ENCODE data around the gene GPANK1. TPM values are rescaled to one million over a fixed set of nuclear protein-coding genes. Genes with fewer than 3 reads are reported as not detected.
A peak's percentile ranks its signal among the peaks of the same experiment; 100 is the strongest.

GPANK1 gene
- total and polyA plus RNA-seq, 9 of the 15 experiments (the other 6 are each of a cell fraction or from before 2014, with no cell fraction given) = 32.2 to 111 (median 46.3) TPM

DNA sequence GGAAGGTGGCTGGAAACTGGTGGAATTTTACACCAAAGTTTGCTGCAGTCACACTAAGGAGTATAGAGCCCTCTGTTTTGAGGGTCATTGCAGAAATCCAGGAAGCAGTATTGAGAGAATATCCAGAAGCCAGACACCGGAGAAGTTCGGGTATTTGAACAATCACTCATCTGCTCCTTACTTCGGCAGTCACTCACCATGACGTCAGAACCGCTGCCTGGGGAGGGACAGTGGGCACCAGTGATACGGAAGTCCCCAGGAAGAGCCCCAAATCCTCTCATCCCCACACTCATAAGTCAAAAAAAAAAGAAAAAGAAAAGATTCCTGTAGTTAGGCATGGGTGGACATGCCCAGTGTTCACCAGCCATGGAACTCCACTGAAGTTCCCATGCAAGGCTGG, 12.1 kb upstream of the GPANK1 start (continued):
- TF ChIP-seq, protein P1, sequence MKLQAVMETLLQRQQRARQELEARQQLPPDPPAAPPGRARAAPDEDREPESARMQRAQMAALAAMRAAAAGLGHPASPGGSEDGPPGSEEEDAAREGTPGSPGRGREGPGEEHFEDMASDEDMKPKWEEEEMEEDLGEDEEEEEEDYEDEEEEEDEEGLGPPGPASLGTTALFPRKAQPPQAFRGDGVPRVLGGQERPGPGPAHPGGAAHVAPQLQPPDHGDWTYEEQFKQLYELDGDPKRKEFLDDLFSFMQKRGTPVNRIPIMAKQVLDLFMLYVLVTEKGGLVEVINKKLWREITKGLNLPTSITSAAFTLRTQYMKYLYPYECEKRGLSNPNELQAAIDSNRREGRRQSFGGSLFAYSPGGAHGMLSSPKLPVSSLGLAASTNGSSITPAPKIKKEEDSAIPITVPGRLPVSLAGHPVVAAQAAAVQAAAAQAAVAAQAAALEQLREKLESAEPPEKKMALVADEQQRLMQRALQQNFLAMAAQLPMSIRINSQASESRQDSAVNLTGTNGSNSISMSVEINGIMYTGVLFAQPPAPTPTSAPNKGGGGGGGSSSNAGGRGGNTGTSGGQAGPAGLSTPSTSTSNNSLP (IDR thresholded peaks at IDR 0.05; ENCODE audit: borderline replicate concordance, low read depth, low read length) = no peak
- TF ChIP-seq, protein P2, sequence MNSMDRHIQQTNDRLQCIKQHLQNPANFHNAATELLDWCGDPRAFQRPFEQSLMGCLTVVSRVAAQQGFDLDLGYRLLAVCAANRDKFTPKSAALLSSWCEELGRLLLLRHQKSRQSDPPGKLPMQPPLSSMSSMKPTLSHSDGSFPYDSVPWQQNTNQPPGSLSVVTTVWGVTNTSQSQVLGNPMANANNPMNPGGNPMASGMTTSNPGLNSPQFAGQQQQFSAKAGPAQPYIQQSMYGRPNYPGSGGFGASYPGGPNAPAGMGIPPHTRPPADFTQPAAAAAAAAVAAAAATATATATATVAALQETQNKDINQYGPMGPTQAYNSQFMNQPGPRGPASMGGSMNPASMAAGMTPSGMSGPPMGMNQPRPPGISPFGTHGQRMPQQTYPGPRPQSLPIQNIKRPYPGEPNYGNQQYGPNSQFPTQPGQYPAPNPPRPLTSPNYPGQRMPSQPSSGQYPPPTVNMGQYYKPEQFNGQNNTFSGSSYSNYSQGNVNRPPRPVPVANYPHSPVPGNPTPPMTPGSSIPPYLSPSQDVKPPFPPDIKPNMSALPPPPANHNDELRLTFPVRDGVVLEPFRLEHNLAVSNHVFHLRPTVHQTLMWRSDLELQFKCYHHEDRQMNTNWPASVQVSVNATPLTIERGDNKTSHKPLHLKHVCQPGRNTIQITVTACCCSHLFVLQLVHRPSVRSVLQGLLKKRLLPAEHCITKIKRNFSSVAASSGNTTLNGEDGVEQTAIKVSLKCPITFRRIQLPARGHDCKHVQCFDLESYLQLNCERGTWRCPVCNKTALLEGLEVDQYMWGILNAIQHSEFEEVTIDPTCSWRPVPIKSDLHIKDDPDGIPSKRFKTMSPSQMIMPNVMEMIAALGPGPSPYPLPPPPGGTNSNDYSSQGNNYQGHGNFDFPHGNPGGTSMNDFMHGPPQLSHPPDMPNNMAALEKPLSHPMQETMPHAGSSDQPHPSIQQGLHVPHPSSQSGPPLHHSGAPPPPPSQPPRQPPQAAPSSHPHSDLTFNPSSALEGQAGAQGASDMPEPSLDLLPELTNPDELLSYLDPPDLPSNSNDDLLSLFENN (IDR thresholded peaks at IDR 0.05; ENCODE audit: low read depth in 2 of 2, low read length in 2 of 2) = no peak
- TF ChIP-seq FOXA1 (IDR thresholded peaks at IDR 0.05; ENCODE audit: borderline replicate concordance) = no peak
- TF ChIP-seq, protein P3, sequence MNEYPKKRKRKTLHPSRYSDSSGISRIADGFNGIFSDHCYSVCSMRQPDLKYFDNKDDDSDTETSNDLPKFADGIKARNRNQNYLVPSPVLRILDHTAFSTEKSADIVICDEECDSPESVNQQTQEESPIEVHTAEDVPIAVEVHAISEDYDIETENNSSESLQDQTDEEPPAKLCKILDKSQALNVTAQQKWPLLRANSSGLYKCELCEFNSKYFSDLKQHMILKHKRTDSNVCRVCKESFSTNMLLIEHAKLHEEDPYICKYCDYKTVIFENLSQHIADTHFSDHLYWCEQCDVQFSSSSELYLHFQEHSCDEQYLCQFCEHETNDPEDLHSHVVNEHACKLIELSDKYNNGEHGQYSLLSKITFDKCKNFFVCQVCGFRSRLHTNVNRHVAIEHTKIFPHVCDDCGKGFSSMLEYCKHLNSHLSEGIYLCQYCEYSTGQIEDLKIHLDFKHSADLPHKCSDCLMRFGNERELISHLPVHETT (CRISPR knock-in tag; conservative IDR thresholded peaks at IDR 0.05 in 1 of 2, IDR thresholded peaks at IDR 0.05 in 1 of 2) = 0 out of 4 replicates have a peak, but pooled peaks of 1 of the 2 experiments have one; percentile 40
- peak; percentile 71; the same call in 1 of the 2 replicates for TF ChIP-seq ELF1 (tag; IDR thresholded peaks at IDR 0.05)
- TF ChIP-seq, protein P4, sequence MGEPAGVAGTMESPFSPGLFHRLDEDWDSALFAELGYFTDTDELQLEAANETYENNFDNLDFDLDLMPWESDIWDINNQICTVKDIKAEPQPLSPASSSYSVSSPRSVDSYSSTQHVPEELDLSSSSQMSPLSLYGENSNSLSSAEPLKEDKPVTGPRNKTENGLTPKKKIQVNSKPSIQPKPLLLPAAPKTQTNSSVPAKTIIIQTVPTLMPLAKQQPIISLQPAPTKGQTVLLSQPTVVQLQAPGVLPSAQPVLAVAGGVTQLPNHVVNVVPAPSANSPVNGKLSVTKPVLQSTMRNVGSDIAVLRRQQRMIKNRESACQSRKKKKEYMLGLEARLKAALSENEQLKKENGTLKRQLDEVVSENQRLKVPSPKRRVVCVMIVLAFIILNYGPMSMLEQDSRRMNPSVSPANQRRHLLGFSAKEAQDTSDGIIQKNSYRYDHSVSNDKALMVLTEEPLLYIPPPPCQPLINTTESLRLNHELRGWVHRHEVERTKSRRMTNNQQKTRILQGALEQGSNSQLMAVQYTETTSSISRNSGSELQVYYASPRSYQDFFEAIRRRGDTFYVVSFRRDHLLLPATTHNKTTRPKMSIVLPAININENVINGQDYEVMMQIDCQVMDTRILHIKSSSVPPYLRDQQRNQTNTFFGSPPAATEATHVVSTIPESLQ (CRISPR knock-in tag; IDR thresholded peaks at IDR 0.05) = 0 out of 2 replicates have a peak, but pooled peaks have one; percentile 9
- TF ChIP-seq, protein P5, sequence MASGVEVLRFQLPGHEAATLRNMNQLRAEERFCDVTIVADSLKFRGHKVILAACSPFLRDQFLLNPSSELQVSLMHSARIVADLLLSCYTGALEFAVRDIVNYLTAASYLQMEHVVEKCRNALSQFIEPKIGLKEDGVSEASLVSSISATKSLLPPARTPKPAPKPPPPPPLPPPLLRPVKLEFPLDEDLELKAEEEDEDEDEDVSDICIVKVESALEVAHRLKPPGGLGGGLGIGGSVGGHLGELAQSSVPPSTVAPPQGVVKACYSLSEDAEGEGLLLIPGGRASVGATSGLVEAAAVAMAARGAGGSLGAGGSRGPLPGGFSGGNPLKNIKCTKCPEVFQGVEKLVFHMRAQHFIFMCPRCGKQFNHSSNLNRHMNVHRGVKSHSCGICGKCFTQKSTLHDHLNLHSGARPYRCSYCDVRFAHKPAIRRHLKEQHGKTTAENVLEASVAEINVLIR (CRISPR knock-in tag; IDR thresholded peaks at IDR 0.05) = peak; percentile 63; the same call in 1 of the 2 replicates
- TF ChIP-seq NR2C2 (CRISPR knock-in tag; IDR thresholded peaks at IDR 0.05) = no peak
- no peak for TF ChIP-seq NR2C2 (tag; IDR thresholded peaks at IDR 0.05)
- TF ChIP-seq CBX2 (IDR thresholded peaks at IDR 0.05; ENCODE audit: insufficient read depth, low read length, poor library complexity, severe bottlenecking) = no peak
- TF ChIP-seq NFE2 (IDR thresholded peaks at IDR 0.05; ENCODE audit: low read depth) = no peak
- no peak for TF ChIP-seq ZNF589 (CRISPR knock-in tag; IDR thresholded peaks at IDR 0.05; ENCODE audit: low read depth)
- peak; percentile 29; the same call in 1 of the 2 replicates for TF ChIP-seq MTA3 (IDR thresholded peaks at IDR 0.05; ENCODE audit: borderline replicate concordance)
- no peak for TF ChIP-seq ZNF133 (CRISPR knock-in tag; IDR thresholded peaks at IDR 0.05)
- no peak for TF ChIP-seq HMGN3 (IDR thresholded peaks at IDR 0.05; ENCODE audit: borderline replicate concordance, extremely low read depth, insufficient read length, low read depth, low read length)
- TF ChIP-seq ASH1L (IDR thresholded peaks at IDR 0.05; ENCODE audit: borderline replicate concordance, low read depth, partially characterized antibody) = peak; percentile 18
- 0 out of 2 replicates have a peak, but pooled peaks have one; percentile 44 for TF ChIP-seq ZSCAN32 (CRISPR knock-in tag; IDR thresholded peaks at IDR 0.05)
